Lung (tissue), 12 donors: Measurements from ENCODE around the gene ABCA10. TPM values are rescaled to one million over a fixed set of nuclear protein-coding genes. Genes with fewer than 3 reads are reported as not detected.
"Not testable (repeated sequence)": the region's sequence is repeated elsewhere in the genome, so short reads cannot be mapped to it uniquely, and the experiment has no call there.

Experiments
- ATAC-seq: fragments of 200-7000 bp; cut with Tn5 transposase; one replicate; pipeline ENCODE4 v1.9.1; 2020; ENCODE audit warnings: moderate number of reproducible peaks; ENCODE audit not compliant: insufficient read depth, low FRiP score
- DNase-seq, 3 donors: peaks; one replicate each; pipeline ENCODE4 v3.0.0-alpha.2; 2013 to 2017
- H3K27ac ChIP-seq, 2 donors: one replicate each; pipeline ENCODE4 v1.5.1; 2013; ENCODE audit warnings: mild to moderate bottlenecking in 2 of 2, moderate library complexity in 2 of 2, control low read depth in 1 of 2, inconsistent platforms in 1 of 2, low read depth in 1 of 2, low read length in 1 of 2
- H3K27me3 ChIP-seq, 3 donors: one replicate each; pipeline ENCODE4 v1.5.1; 2013; ENCODE audit warnings: low read length in 2 of 3; ENCODE audit not compliant: control insufficient read depth in 3 of 3, insufficient read depth in 3 of 3
- H3K36me3 ChIP-seq, 4 donors: one replicate each; pipeline ENCODE4 v1.5.1; 2013; ENCODE audit warnings: low read length in 4 of 4, mild to moderate bottlenecking in 1 of 4, moderate library complexity in 1 of 4; ENCODE audit not compliant: control insufficient read depth in 4 of 4, insufficient read depth in 4 of 4
- H3K4me1 ChIP-seq, 5 donors: one replicate each; pipeline ENCODE4 v1.5.1; 2013; ENCODE audit warnings: low read length in 5 of 5, mild to moderate bottlenecking in 2 of 5, moderate library complexity in 1 of 5; ENCODE audit not compliant: control insufficient read depth in 5 of 5, insufficient read depth in 5 of 5
- H3K4me3 ChIP-seq: one replicate; pipeline ENCODE4 v1.5.1; 2013; ENCODE audit warnings: mild to moderate bottlenecking, control low read depth, moderate library complexity
- H3K9ac ChIP-seq, 2 donors: one replicate each; pipeline ENCODE4 v1.5.1; 2013; ENCODE audit warnings: low read length in 2 of 2, control low read depth in 1 of 2; ENCODE audit not compliant: insufficient read depth in 1 of 2
- H3K9me3 ChIP-seq, 4 donors: one replicate each; pipeline ENCODE4 v1.5.1; 2013; ENCODE audit warnings: low read length in 3 of 4, mild to moderate bottlenecking in 1 of 4, moderate library complexity in 1 of 4; ENCODE audit not compliant: control insufficient read depth in 4 of 4, insufficient read depth in 3 of 4
- CTCF ChIP-seq: IDR thresholded peaks from 2 replicates; pipeline ENCODE4 v1.5.1; 2012; ENCODE audit warnings: mild to moderate bottlenecking; ENCODE audit errors: control extremely low read depth, extremely low read depth
- WGBS, 2 donors: extraction: QIAGEN DNeasy Blood & Tissue Kit; methylation state at CpG; one replicate each; pipeline ENCODE4 v1.1.7; 2013; 5-methylcytosine and 5-hydroxymethylcytosine counted together
- polyA plus RNA-seq, 2 donors: library from polyadenylated mRNA; stranded (reverse); fragments of 200-250 nt; gene quantifications; one replicate each; pipeline ENCODE4 v1.2.1, GENCODE V29; 2013
- total RNA-seq, 2 donors: library from RNA; depleted of rRNA in 1 of 2; stranded (reverse); fragments of >200 nt in 1 of 2; gene quantifications; one replicate each; pipeline ENCODE4 v1.2.1, GENCODE V29; 2014 to 2021
- donor health status: control.
- donor health status: control.
- donor health status: Bipolar disorder and iron deficiency.
- donor health status: healthy.
- donor health status: DM: yes; HTN: yes; CAD: no.

Gene ABCA10
- total and polyA plus RNA-seq, 4 donors: 0.29 to 26.6 (median 7.2) TPM

- H3K4me3 ChIP-seq: no peak overlapping the region
- TF ChIP-seq CTCF: no peak
- no peak overlapping the region for H3K9ac ChIP-seq
- H3K4me1 ChIP-seq: no peaks in the 10 kb centered on the region
- H3K27ac ChIP-seq: no peak overlapping the region
- no peaks in the 10 kb centered on the region for H3K36me3 ChIP-seq
- WGBS, 2 donors: 56 to 70% methylated on average over 4 of the region's 4 CpGs
- no peaks in the 10 kb centered on the region for H3K27me3 ChIP-seq
- H3K9me3 ChIP-seq: no peaks in the 10 kb centered on the region
- ATAC-seq (no peak), DNase-seq (no peak)
These were observed 21.5 kb downstream of the ABCA10 start for GRCh38 chr17:69207151-69207550.

GRCh38 chr17:69198238-69198637, 30.4 kb downstream of the ABCA10 start:
- no peak overlapping the region for H3K4me3 ChIP-seq
- H3K27ac ChIP-seq: no peak overlapping the region
- peaks cover 0 to 4% (median 0%) of the 10 kb centered on the region in 5 donors for H3K4me1 ChIP-seq
- ATAC-seq: no peak
- 93 to 96% methylated on average over 6 of the region's 6 CpGs for WGBS, 2 donors
- no peak for DNase-seq
- no peaks in the 10 kb centered on the region for H3K9me3 ChIP-seq
- no peak for TF ChIP-seq CTCF
- no peaks in the 10 kb centered on the region for H3K27me3 ChIP-seq
- H3K9ac ChIP-seq: no peak overlapping the region
- no peaks in the 10 kb centered on the region for H3K36me3 ChIP-seq

GRCh38 chr17:69196105-69196653, 32.4 kb downstream of the ABCA10 start:
- not testable (repeated sequence) for H3K27ac ChIP-seq, DNase-seq, H3K9ac ChIP-seq, H3K4me1 ChIP-seq, H3K27me3 ChIP-seq, ATAC-seq, H3K36me3 ChIP-seq, H3K9me3 ChIP-seq, H3K4me3 ChIP-seq
- WGBS, 2 donors: 96 to 98% methylated on average over 30 to 40 of the region's 40 CpGs

GRCh38 chr17:69192754-69193153, 35.9 kb downstream of the ABCA10 start:
- Histone ChIP-seq H3K4me3 (no peak overlapping the region), H3K27me3 (no peaks in the 10 kb centered on the region), H3K9ac (no peak overlapping the region), H3K9me3 (no peaks in the 10 kb centered on the region), H3K36me3 (no peaks in the 10 kb centered on the region), H3K27ac (no peak overlapping the region), H3K4me1 (no peaks in the 10 kb centered on the region)
- DNase-seq (no peak), ATAC-seq (no peak)
- no peak for TF ChIP-seq CTCF
